Measurements from ENCODE around the gene SETBP1.

The SETBP1 gene

GRCh38 chr18:45069546-45069945 lies 388.9 kb downstream of the SETBP1 start:
- DNase-seq (ENCODE audit: low read depth), result no peak

GRCh38 chr18:45071956-45072355 lies 391.3 kb downstream of the SETBP1 start:
- no peak overlapping the region for H3K4me3 ChIP-seq (ENCODE audit: low read depth, low read length)
- no peak for TF ChIP-seq CTCF (IDR thresholded peaks at IDR 0.05; ENCODE audit: insufficient read depth, low read depth, low read length, missing control alignments)
- no peak for DNase-seq (ENCODE audit: low read depth)

More at GRCh38 chr18:45069546-45069945, 388.9 kb downstream of the SETBP1 start:
- no peak overlapping the region for H3K4me3 ChIP-seq (ENCODE audit: low read depth, low read length)
- TF ChIP-seq CTCF (IDR thresholded peaks at IDR 0.05; ENCODE audit: insufficient read depth, low read depth, low read length, missing control alignments), result no peak

DNA sequence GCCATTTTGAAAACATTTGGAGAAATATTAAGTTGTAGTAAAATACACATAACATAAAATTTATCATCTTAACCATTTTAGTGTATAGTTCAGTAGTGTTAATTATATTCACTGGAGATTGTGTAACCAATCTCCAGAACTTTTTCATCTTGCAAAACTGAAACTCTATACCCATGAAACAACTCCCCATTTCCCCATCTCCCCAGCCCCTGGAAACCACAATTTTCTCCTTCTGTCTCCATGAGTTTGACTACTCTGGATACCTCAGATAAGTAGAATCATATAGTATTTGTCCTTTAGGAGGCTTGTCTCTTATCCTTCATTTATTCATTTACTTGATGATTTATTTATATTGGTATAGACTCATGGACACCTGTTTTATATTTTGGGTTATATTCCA lies 392.9 kb downstream of the SETBP1 start:
- TF ChIP-seq CTCF (IDR thresholded peaks at IDR 0.05; ENCODE audit: insufficient read depth, low read depth, low read length, missing control alignments), result no peak
- H3K4me3 ChIP-seq (ENCODE audit: low read depth, low read length), result no peak overlapping the region
- no peak for DNase-seq (ENCODE audit: low read depth)

GRCh38 chr18:45081566-45082181 lies 401.0 kb downstream of the SETBP1 start:
- no peak for DNase-seq (ENCODE audit: low read depth)
- no peak for TF ChIP-seq CTCF (IDR thresholded peaks at IDR 0.05; ENCODE audit: insufficient read depth, low read depth, low read length, missing control alignments)
- no peak overlapping the region for H3K4me3 ChIP-seq (ENCODE audit: low read depth, low read length)

GRCh38 chr18:45083226-45083855 lies 402.7 kb downstream of the SETBP1 start:
- DNase-seq (ENCODE audit: low read depth), result no peak
- no peak for TF ChIP-seq CTCF (IDR thresholded peaks at IDR 0.05; ENCODE audit: insufficient read depth, low read depth, low read length, missing control alignments)

DNA sequence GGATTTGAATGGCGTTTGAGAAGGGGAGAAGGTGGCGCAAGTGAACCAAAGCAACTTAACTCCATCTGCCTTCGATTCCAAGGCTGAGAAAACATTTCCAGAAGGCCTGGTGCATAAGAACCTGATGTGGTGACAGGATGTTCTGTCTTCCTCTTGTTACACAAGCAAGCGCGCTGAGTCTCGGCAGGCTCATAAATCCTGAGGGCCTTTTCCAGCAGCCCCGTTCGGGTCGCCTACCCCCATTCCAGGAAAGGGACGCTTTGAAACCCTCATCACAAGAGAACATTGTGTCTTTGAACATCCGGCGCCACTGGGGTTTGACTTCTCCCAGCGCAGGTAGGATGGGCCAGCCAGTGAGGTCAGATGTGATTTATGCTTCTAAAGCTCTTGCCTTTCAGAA lies 403.5 kb downstream of the SETBP1 start:
- no peak for DNase-seq (ENCODE audit: low read depth)
- H3K4me3 ChIP-seq (ENCODE audit: low read depth, low read length), result no peak overlapping the region
- no peak for TF ChIP-seq CTCF (IDR thresholded peaks at IDR 0.05; ENCODE audit: insufficient read depth, low read depth, low read length, missing control alignments)

More at GRCh38 chr18:45083226-45083855, 402.7 kb downstream of the SETBP1 start:
- no peak overlapping the region for H3K4me3 ChIP-seq (ENCODE audit: low read depth, low read length)
